Thyroid gland (tissue), 4 donors: ENCODE measurements around the gene SERPINC1. TPM values are rescaled to one million over a fixed set of nuclear protein-coding genes. Genes with fewer than 3 reads are reported as not detected.

Experiments used
- DNase-seq, 2 donors: peaks; one replicate each; pipeline ENCODE4 v3.0.0-alpha.2; 2019
- H3K27ac ChIP-seq, 3 donors: fragments of 200-600 bp; sonication (generic); 1 replicate in 2 of 3; 2 replicates in 1 of 3; pipeline ENCODE4 v1.5.1; 2016 to 2019; ENCODE audit warnings: mild to moderate bottlenecking in 1 of 3, moderate library complexity in 1 of 3
- H3K27me3 ChIP-seq: fragments of 200-600 bp; sonication (generic); one replicate; pipeline ENCODE4 v1.5.1; 2019
- H3K36me3 ChIP-seq, 2 donors: fragments of 200-600 bp; sonication (generic); one replicate each; pipeline ENCODE4 v1.5.1; 2016 to 2019
- H3K4me1 ChIP-seq, 2 donors: fragments of 200-600 bp; sonication (generic); one replicate each; pipeline ENCODE4 v1.5.1; 2017 to 2019
- H3K4me3 ChIP-seq, 3 donors: fragments of 200-600 bp; sonication (generic); replicated peaks in 1 of 3; 1 replicate in 2 of 3; 2 replicates in 1 of 3; pipeline ENCODE4 v1.5.1; 2016; ENCODE audit warnings: mild to moderate bottlenecking in 1 of 3
- H3K9me3 ChIP-seq: fragments of 200-600 bp; sonication (generic); one replicate; pipeline ENCODE4 v1.5.1; 2017
- POLR2A ChIP-seq, 2 donors: fragments of 450-650 bp; IDR thresholded peaks; one replicate each; pipeline ENCODE4 v1.6.1; 2017; ENCODE audit warnings: antibody characterized with exemption in 2 of 2, mild to moderate bottlenecking in 2 of 2, moderate library complexity in 1 of 2
- whole genome bisulfite sequencing, 2 donors: methylation state at CpG; one replicate each; pipeline ENCODE4 v1.1.5; 2017; 5-methylcytosine and 5-hydroxymethylcytosine counted together
- intact Hi-C: fragments of 100-400 bp; cut with DNase I; formaldehyde crosslinking; loops from one replicate; pipeline ENCODE4 v1.15.1; 2023
- small RNA-seq: library from RNA; depleted of rRNA; stranded (forward); fragments of <200 nt; gene quantifications from one replicate; pipeline ENCODE3, GENCODE V24; 2016
- total RNA-seq, 4 donors: library from RNA; depleted of rRNA; stranded (reverse); fragments of >200 nt; gene quantifications; one replicate each; pipeline ENCODE4 v1.2.3, GENCODE V29; 2016
- TF ChIP-seq, protein P1 (sequence below), 6 experiments: fragments of 200-600 bp in 3 of 6; fragments of 450-650 bp in 3 of 6; sonication (generic) in 3 of 6; IDR thresholded peaks; one replicate each; pipeline ENCODE4 v1.5.1; 2016 to 2019; ENCODE audit warnings: antibody characterized with exemption in 6 of 6, mild to moderate bottlenecking in 2 of 6, inconsistent platforms in 1 of 6, moderate library complexity in 1 of 6

Gene SERPINC1
- total RNA-seq, 4 donors from 2014 or later: not detected

DNA sequence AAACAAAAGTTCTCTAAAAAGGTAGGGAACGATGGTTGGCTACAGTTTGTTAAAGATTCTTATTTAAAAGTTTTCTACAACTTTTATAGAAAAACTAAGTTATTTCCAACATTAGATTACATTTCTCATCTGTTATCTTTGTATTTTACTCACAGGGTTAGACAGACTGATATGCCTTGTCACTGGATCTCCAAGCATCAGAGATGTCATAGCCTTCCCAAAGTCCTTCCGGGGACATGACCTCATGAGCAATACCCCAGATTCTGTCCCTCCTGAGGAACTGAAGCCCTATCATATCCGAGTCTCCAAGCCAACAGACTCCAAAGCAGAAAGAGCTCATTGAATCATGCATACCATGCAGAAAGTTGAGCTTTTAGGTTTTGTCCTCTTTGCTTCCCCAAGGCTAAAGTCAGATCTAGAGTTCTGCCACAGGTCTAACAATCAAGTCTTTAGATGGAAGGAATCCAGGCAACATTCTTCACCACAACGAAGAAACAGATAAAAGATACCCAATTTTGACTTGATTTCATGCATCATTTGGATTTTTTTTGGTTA, 59.7 kb downstream of the SERPINC1 start:
- H3K4me3 ChIP-seq: no peak overlapping the region
- TF ChIP-seq POLR2A (IDR thresholded peaks at IDR 0.05): no peak
- TF ChIP-seq, protein P1, sequence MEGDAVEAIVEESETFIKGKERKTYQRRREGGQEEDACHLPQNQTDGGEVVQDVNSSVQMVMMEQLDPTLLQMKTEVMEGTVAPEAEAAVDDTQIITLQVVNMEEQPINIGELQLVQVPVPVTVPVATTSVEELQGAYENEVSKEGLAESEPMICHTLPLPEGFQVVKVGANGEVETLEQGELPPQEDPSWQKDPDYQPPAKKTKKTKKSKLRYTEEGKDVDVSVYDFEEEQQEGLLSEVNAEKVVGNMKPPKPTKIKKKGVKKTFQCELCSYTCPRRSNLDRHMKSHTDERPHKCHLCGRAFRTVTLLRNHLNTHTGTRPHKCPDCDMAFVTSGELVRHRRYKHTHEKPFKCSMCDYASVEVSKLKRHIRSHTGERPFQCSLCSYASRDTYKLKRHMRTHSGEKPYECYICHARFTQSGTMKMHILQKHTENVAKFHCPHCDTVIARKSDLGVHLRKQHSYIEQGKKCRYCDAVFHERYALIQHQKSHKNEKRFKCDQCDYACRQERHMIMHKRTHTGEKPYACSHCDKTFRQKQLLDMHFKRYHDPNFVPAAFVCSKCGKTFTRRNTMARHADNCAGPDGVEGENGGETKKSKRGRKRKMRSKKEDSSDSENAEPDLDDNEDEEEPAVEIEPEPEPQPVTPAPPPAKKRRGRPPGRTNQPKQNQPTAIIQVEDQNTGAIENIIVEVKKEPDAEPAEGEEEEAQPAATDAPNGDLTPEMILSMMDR (IDR thresholded peaks at IDR 0.05): no peak
- H3K9me3 ChIP-seq: no peaks in the 10 kb centered on the region
- intact Hi-C loops: no loop called here
- peaks cover 7 to 20% of the 10 kb centered on the region in 2 donors for H3K36me3 ChIP-seq
- H3K27me3 ChIP-seq: no peaks in the 10 kb centered on the region
- H3K4me1 ChIP-seq: no peaks in the 10 kb centered on the region
- 86 to 94% methylated on average over 4 of the region's 4 CpGs for WGBS, 2 donors
- DNase-seq: no peak
- H3K27ac ChIP-seq: no peak overlapping the region

DNA sequence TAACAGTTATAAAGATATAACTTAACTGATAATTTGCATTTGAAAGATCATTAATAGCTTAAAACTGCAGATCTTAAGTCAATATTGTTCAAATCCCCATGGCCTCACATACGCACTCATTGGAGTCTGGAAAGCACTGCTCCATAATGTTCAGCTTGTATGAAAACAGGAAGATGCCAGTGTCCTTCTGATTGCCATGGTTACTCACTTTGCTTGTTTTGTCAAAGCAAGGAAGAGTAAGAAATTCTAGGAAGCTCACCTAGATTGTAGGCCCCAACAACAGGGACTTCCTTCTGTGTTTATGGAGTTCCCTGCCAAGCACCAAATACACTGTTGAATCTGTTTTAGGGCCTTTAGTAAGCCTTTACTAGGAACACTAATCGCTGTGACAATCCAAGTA, 60.2 kb downstream of the SERPINC1 start:
- no peaks in the 10 kb centered on the region for H3K27me3 ChIP-seq
- intact Hi-C loops: no loop called here
- 89 to 90% methylated on average over 2 of the region's 2 CpGs for WGBS, 2 donors
- no peak overlapping the region for H3K4me3 ChIP-seq
- no peaks in the 10 kb centered on the region for H3K4me1 ChIP-seq
- TF ChIP-seq, protein P1 (IDR thresholded peaks at IDR 0.05): no peak
- TF ChIP-seq POLR2A (IDR thresholded peaks at IDR 0.05): no peak
- H3K9me3 ChIP-seq: no peaks in the 10 kb centered on the region
- peaks cover 7 to 20% of the 10 kb centered on the region in 2 donors for H3K36me3 ChIP-seq
- DNase-seq: no peak
- no peak overlapping the region for H3K27ac ChIP-seq

DNA sequence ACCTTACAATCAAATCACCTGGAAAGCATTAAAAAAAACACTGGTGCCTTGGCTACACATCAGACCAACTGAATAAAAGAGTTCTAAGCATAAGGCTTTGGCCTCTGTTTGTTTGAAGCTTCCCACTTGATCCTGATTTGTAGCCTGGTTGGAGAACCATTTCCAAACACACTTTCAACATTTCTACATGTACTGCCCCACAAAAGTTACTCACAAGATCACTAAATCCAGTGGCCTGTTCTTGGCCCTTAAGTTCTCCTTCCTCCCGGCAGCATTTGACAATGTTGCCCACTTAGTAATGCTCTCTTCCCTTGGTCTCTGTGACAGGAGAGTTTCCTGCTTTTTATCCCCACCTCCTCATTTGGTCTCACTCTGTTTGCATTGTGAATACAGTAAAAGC, 61.1 kb downstream of the SERPINC1 start:
- no peak for DNase-seq
- peaks cover 7 to 20% of the 10 kb centered on the region in 2 donors for H3K36me3 ChIP-seq
- H3K9me3 ChIP-seq: no peaks in the 10 kb centered on the region
- H3K27me3 ChIP-seq: no peaks in the 10 kb centered on the region
- intact Hi-C loops: no loop called here
- no peak overlapping the region for H3K27ac ChIP-seq
- H3K4me1 ChIP-seq: no peaks in the 10 kb centered on the region
- no peak overlapping the region for H3K4me3 ChIP-seq
- TF ChIP-seq POLR2A (IDR thresholded peaks at IDR 0.05): no peak
- TF ChIP-seq, protein P1 (IDR thresholded peaks at IDR 0.05): no peak
- WGBS, 2 donors: 69 to 75% methylated on average over 1 of the region's 1 CpG

Small RNA genes lying within 50 kb of the gene (small RNA-seq; reads per million reads assigned to genes)
- gene RNA5SP67: not detected

Other genes starting within 250 kb of the SERPINC1 start
- gene ANKRD45, start 247.5 kb downstream of the SERPINC1 start, total RNA-seq: 1 to 10 TPM in 2 of 4 donors, under 1 TPM in 2; 0.27 to 2.3 (median 0.94) TPM
- 10 to 100 TPM; 23.2 to 36.4 (median 28.1) TPM for gene KLHL20, start 202.3 kb downstream of the SERPINC1 start, total RNA-seq
- gene DARS2, start 92.7 kb downstream of the SERPINC1 start, total RNA-seq: 10 to 100 TPM; 14.9 to 26.9 (median 20.7) TPM
- 1 to 10 TPM; 4.4 to 8.1 (median 5.3) TPM for gene CENPL, start 92.4 kb downstream of the SERPINC1 start, total RNA-seq
- 100 to 1,000 TPM; 162 to 625 (median 223) TPM for gene GAS5, start 49.3 kb downstream of the SERPINC1 start, total RNA-seq
- 10 to 100 TPM; 14.6 to 24.4 (median 17.3) TPM for gene ZBTB37, start 48.9 kb downstream of the SERPINC1 start, total RNA-seq
- gene RC3H1, start 105.0 kb upstream of the SERPINC1 start, total RNA-seq: 10 to 100 TPM; 30.4 to 55.1 (median 41.4) TPM
- gene RABGAP1L, start 242.2 kb upstream of the SERPINC1 start, total RNA-seq: 100 to 1,000 TPM in 1 of 4 donors, 10 to 100 TPM in 3; 70.5 to 100 (median 92.6) TPM